Uterus (tissue), 2 donors: Measurements from ENCODE around the gene DSE.

Experiments
- CTCF ChIP-seq, 4 experiments: fragments of 200-600 bp in 2 of 4; fragments of 450-650 bp in 2 of 4; sonication (generic) in 2 of 4; IDR thresholded peaks; one replicate each; pipeline ENCODE4 v1.5.1; 2016 to 2019; ENCODE audit warnings: antibody characterized with exemption in 4 of 4, mild to moderate bottlenecking in 2 of 4, moderate library complexity in 1 of 4
- POLR2A ChIP-seq, 2 donors: fragments of 450-650 bp; IDR thresholded peaks; one replicate each; pipeline ENCODE4 v1.6.1; 2016; ENCODE audit warnings: antibody characterized with exemption in 2 of 2, mild to moderate bottlenecking in 1 of 2, moderate library complexity in 1 of 2

GRCh38 chr6:116387374-116387773 lies 16.6 kb downstream of the DSE start:
- no peak for TF ChIP-seq CTCF (IDR thresholded peaks at IDR 0.05)
- no peak for TF ChIP-seq POLR2A (IDR thresholded peaks at IDR 0.05)
